AG04450 (cell line): ENCODE results near the gene C3orf22. TPM values are rescaled to one million over a fixed set of nuclear protein-coding genes. Genes with fewer than 3 reads are reported as not detected.

ENCODE experiments used
- CTCF ChIA-PET: fragments of 300-600, 350-600 bp; formaldehyde crosslinking; extraction: SDS; loops from one replicate; lab custom pipeline; 2022; ENCODE audit warnings: antibody characterized with exemption, inconsistent platforms; lab: Charles Lee
- POLR2A ChIA-PET: fragments of 350-600 bp; formaldehyde crosslinking; extraction: SDS; loops from one replicate; lab custom pipeline; 2021; ENCODE audit warnings: antibody characterized with exemption, inconsistent platforms; lab: Yijun Ruan, JAX
- DNase-seq: peaks from one replicate; pipeline ENCODE4 v3.0.0-alpha.2; 2011; ENCODE audit warnings: low read depth, low spot score
- H3K27ac ChIP-seq: one replicate; pipeline ENCODE4 v1.5.1; 2012; ENCODE audit warnings: low read depth, low read length, control low read depth
- H3K27me3 ChIP-seq: one replicate; pipeline ENCODE4 v1.6.0; 2012; ENCODE audit warnings: low read length; ENCODE audit not compliant: control insufficient read depth, insufficient read depth
- H3K4me3 ChIP-seq: 2 replicates; pipeline ENCODE4 v1.5.1; 2011; ENCODE audit warnings: mild to moderate bottlenecking, low read depth, low read length, control low read depth
- H3K9me3 ChIP-seq: 2 replicates; pipeline ENCODE4 v1.5.1; 2012; ENCODE audit warnings: low read length; ENCODE audit not compliant: control insufficient read depth, insufficient read depth
- CTCF ChIP-seq: IDR thresholded peaks from 2 replicates; pipeline ENCODE4 v1.5.1; 2011; ENCODE audit warnings: low read depth, low read length, control low read depth, inconsistent platforms
- polyA plus RNA-seq: library from polyadenylated mRNA; depleted of rRNA; stranded (reverse); fragments of >200 nt; gene quantifications from 2 replicates; pipeline ENCODE4 v1.2.3, GENCODE V29; 2011

The C3orf22 gene
- polyA plus RNA-seq, 1 experiment, result not detected

GRCh38 chr3:126552688-126553283 is 5.9 kb downstream of the C3orf22 start:
- peaks cover 21% of the 10 kb centered on the region for H3K27me3 ChIP-seq
- no peak overlapping the region for H3K4me3 ChIP-seq
- ChIA-PET CTCF (no interaction called here), POLR2A (no interaction called here)
- H3K27ac ChIP-seq, result no peak overlapping the region
- no peak for TF ChIP-seq CTCF
- no peak for DNase-seq
- no peaks in the 10 kb centered on the region for H3K9me3 ChIP-seq

- H3K27me3 ChIP-seq, result peaks cover 25% of the 10 kb centered on the region
- POLR2A ChIA-PET, result no interaction called here
These were observed 6.7 kb downstream of the C3orf22 start for GRCh38 chr3:126551839-126552687.

GRCh38 chr3:126551121-126551838 is 7.5 kb downstream of the C3orf22 start:
- Histone ChIP-seq H3K4me3 (no peak overlapping the region), H3K9me3 (no peaks in the 10 kb centered on the region), H3K27ac (no peak overlapping the region), H3K27me3 (peaks cover 31% of the 10 kb centered on the region)
- no peak for DNase-seq
- no peak for TF ChIP-seq CTCF
- ChIA-PET CTCF (no interaction called here), POLR2A (no interaction called here)

More at GRCh38 chr3:126551839-126552687, 6.7 kb downstream of the C3orf22 start:
- Histone ChIP-seq H3K27ac (no peak overlapping the region), H3K4me3 (no peak overlapping the region), H3K9me3 (no peaks in the 10 kb centered on the region)
- DNase-seq, result no peak
- no peak for TF ChIP-seq CTCF
- CTCF ChIA-PET, result no interaction called here

- CTCF ChIA-PET, result no interaction called here
- DNase-seq, result no peak
- peaks cover 33% of the 10 kb centered on the region for H3K27me3 ChIP-seq
- H3K9me3 ChIP-seq, result no peaks in the 10 kb centered on the region
- POLR2A ChIA-PET, result no interaction called here
- TF ChIP-seq CTCF, result no peak
- no peak overlapping the region for H3K27ac ChIP-seq
- H3K4me3 ChIP-seq, result no peak overlapping the region
These were observed 8.2 kb downstream of the C3orf22 start for GRCh38 chr3:126550488-126551051.
